ENCODE measurements around the gene SHISAL2B. TPM values are rescaled to one million over a fixed set of nuclear protein-coding genes. Genes with fewer than 3 reads are reported as not detected.

The SHISAL2B gene
- total and polyA plus RNA-seq, 2 donors (not counting 1 experiment from before 2014, with no cell fraction given), result not detected

DNA sequence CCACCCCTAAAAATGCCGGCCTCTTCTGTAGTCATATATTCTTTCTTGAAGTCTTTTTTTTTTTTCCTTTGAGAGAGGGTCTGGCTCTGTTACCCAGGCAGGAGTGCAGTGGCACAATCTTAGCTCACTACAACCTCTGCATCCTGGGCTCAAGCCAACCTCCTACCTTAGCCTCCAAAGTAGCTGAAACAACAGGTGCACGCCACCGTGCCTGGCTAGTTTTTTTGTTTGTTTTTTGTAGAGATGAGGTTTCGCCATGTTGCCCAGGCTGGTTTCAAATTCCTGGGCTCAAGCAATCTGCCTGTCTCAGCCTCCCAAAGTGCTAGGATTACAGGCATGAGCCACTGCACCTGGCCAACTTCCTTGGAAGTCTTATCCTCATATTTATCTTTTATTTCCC lies 59.1 kb downstream of the SHISAL2B start:
- Histone ChIP-seq H4K20me1 (ENCODE audit: control insufficient read depth, insufficient read depth, low read length, poor library complexity, severe bottlenecking) (no peaks in the 10 kb centered on the region), H3K79me2 (ENCODE audit: control insufficient read depth, insufficient read depth, low read length) (peaks cover 3% of the 10 kb centered on the region), H3K36me3 (replicated peaks in 1 of 2; ENCODE audit: control extremely low read depth in 1 of 2, control insufficient read depth in 1 of 2, extremely low read depth in 1 of 2, insufficient read depth in 2 of 2, low read length in 1 of 2) (peaks cover 9% of the 10 kb centered on the region in 2 experiments), H3K27me3 (replicated peaks in 1 of 4; ENCODE audit: control extremely low read depth in 1 of 4, control insufficient read depth in 3 of 4, insufficient read depth in 4 of 4, low read length in 3 of 4) (no peaks in the 10 kb centered on the region), H3K4me2 (replicated peaks; ENCODE audit: low read depth, low read length, poor library complexity, severe bottlenecking) (no peak overlapping the region), H3K4me1 (ENCODE audit: control insufficient read depth in 2 of 2, insufficient read depth in 2 of 2, low read length in 2 of 2) (no peaks in the 10 kb centered on the region), H2AFZ (ENCODE audit: insufficient read depth, low read depth, low read length, poor library complexity, severe bottlenecking) (no peak overlapping the region), H3K4me3 (ENCODE audit: control extremely low read depth in 1 of 5, extremely low read depth in 1 of 5, insufficient read depth in 1 of 5, low read depth in 2 of 5, low read length in 4 of 5) (no peak overlapping the region), H3K9me3 (ENCODE audit: control extremely low read depth in 1 of 3, control insufficient read depth in 2 of 3, insufficient read depth in 1 of 3, low read length in 2 of 3) (no peaks in the 10 kb centered on the region), H3K27ac (ENCODE audit: low read length in 2 of 2) (no peak overlapping the region), H3K9ac (ENCODE audit: low read length) (no peak overlapping the region)
- TF ChIP-seq, protein P1, sequence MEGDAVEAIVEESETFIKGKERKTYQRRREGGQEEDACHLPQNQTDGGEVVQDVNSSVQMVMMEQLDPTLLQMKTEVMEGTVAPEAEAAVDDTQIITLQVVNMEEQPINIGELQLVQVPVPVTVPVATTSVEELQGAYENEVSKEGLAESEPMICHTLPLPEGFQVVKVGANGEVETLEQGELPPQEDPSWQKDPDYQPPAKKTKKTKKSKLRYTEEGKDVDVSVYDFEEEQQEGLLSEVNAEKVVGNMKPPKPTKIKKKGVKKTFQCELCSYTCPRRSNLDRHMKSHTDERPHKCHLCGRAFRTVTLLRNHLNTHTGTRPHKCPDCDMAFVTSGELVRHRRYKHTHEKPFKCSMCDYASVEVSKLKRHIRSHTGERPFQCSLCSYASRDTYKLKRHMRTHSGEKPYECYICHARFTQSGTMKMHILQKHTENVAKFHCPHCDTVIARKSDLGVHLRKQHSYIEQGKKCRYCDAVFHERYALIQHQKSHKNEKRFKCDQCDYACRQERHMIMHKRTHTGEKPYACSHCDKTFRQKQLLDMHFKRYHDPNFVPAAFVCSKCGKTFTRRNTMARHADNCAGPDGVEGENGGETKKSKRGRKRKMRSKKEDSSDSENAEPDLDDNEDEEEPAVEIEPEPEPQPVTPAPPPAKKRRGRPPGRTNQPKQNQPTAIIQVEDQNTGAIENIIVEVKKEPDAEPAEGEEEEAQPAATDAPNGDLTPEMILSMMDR (IDR thresholded peaks at IDR 0.05), result no peak
- TF ChIP-seq EZH2 (IDR thresholded peaks at IDR 0.05; ENCODE audit: borderline replicate concordance, insufficient read depth, low read depth, low read length, poor library complexity, severe bottlenecking), result no peak
- DNase-seq, result no peak
- no peak overlapping the region for H3K4me3 Mint-ChIP-seq
- ChIA-PET CTCF (interaction anchor here (1.3 kb wide), 1 partner anchor 114 kb away, joined by 3 read pairs; no protein-coding TSS in a partner anchor), POLR2A (interaction anchor here (0.7 kb wide), 1 partner anchor 19 kb away, joined by 3 read pairs; the partner anchor contains the start of genes CWC27 and SREK1IP1)
- no peak overlapping the region for H3K27ac Mint-ChIP-seq
- ATAC-seq (ENCODE audit: low read depth), result no peak
- peaks cover 9% of the 10 kb centered on the region for H3K4me1 Mint-ChIP-seq
- no peaks in the 10 kb centered on the region for H3K27me3 Mint-ChIP-seq
- no CpG with 5 or more reads among the region's 4 CpGs for WGBS (ENCODE audit: insufficient coverage)
- H3K9me3 Mint-ChIP-seq (ENCODE audit: insufficient read depth), result no peaks in the 10 kb centered on the region
- intact Hi-C loops (cut with micrococcal nuclease), result no loop called here

DNA sequence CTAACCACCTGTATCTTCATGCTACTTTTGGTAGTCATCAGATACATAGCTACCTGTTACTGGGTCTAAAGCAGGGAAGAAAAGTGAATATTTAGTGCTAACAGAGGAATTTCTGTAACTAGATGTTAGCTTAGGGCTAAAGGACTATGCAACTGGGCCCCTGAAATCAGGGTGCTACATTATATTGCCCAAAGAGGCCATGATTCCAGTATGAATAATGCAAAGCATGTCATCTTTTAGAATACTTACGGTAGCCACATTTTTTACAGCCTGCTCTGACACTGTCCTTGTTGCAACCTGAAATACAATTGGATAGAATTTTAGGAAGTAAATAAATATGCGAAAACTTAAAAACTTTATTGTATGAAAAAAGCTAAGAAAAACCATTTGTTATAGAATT lies 63.8 kb downstream of the SHISAL2B start:
- ATAC-seq (ENCODE audit: low read depth) (no peak), DNase-seq (no peak)
- no peak overlapping the region for H3K27ac Mint-ChIP-seq
- H3K27me3 ChIP-seq (replicated peaks in 1 of 4; ENCODE audit: control extremely low read depth in 1 of 4, control insufficient read depth in 3 of 4, insufficient read depth in 4 of 4, low read length in 3 of 4), result no peaks in the 10 kb centered on the region
- no peak overlapping the region for H3K27ac ChIP-seq (ENCODE audit: low read length in 2 of 2)
- no peak overlapping the region for H3K4me3 Mint-ChIP-seq
- H2AFZ ChIP-seq (ENCODE audit: insufficient read depth, low read depth, low read length, poor library complexity, severe bottlenecking), result no peak overlapping the region
- ChIA-PET POLR2A (no interaction called here), CTCF (interaction anchor here (1.9 kb wide), 1 partner anchor 30 kb away, joined by 6 read pairs; no protein-coding TSS in a partner anchor)
- H3K9me3 ChIP-seq (ENCODE audit: control extremely low read depth in 1 of 3, control insufficient read depth in 2 of 3, insufficient read depth in 1 of 3, low read length in 2 of 3), result no peaks in the 10 kb centered on the region
- H3K9me3 Mint-ChIP-seq (ENCODE audit: insufficient read depth), result no peaks in the 10 kb centered on the region
- H3K4me1 ChIP-seq (ENCODE audit: control insufficient read depth in 2 of 2, insufficient read depth in 2 of 2, low read length in 2 of 2), result no peaks in the 10 kb centered on the region
- peaks cover 11% of the 10 kb centered on the region for H3K79me2 ChIP-seq (ENCODE audit: control insufficient read depth, insufficient read depth, low read length)
- TF ChIP-seq, protein P1 (IDR thresholded peaks at IDR 0.05), result no peak
- TF ChIP-seq EZH2 (IDR thresholded peaks at IDR 0.05; ENCODE audit: borderline replicate concordance, insufficient read depth, low read depth, low read length, poor library complexity, severe bottlenecking), result no peak
- WGBS (ENCODE audit: insufficient coverage), result no CpG with 5 or more reads among the region's 2 CpGs
- H3K4me1 Mint-ChIP-seq, result peaks cover 20% of the 10 kb centered on the region
- intact Hi-C loops (cut with micrococcal nuclease), result no loop called here
- H3K27me3 Mint-ChIP-seq, result no peaks in the 10 kb centered on the region
- H3K9ac ChIP-seq (ENCODE audit: low read length), result no peak overlapping the region
- no peak overlapping the region for H3K4me2 ChIP-seq (replicated peaks; ENCODE audit: low read depth, low read length, poor library complexity, severe bottlenecking)
- H4K20me1 ChIP-seq (ENCODE audit: control insufficient read depth, insufficient read depth, low read length, poor library complexity, severe bottlenecking), result peaks cover 3% of the 10 kb centered on the region
- H3K4me3 ChIP-seq (ENCODE audit: control extremely low read depth in 1 of 5, extremely low read depth in 1 of 5, insufficient read depth in 1 of 5, low read depth in 2 of 5, low read length in 4 of 5), result no peak overlapping the region
- H3K36me3 ChIP-seq (replicated peaks in 1 of 2; ENCODE audit: control extremely low read depth in 1 of 2, control insufficient read depth in 1 of 2, extremely low read depth in 1 of 2, insufficient read depth in 2 of 2, low read length in 1 of 2), result peaks cover 6 to 9% of the 10 kb centered on the region in 2 experiments

Measured in B cell (primary cell).